Breast epithelium (tissue), 3 donors: ENCODE results near the gene MREG.

Source experiments
- POLR2AphosphoS5 ChIP-seq, 3 donors: sonication (generic); formaldehyde crosslinking; IDR thresholded peaks; one replicate each; pipeline ENCODE4 v1.6.1; 2017; ENCODE audit warnings: antibody characterized with exemption in 3 of 3
- TF ChIP-seq, protein P1 (sequence below), 3 donors: fragments of 450-650 bp; IDR thresholded peaks; one replicate each; pipeline ENCODE4 v1.5.1; 2016 to 2017; ENCODE audit warnings: antibody characterized with exemption in 3 of 3, mild to moderate bottlenecking in 3 of 3, moderate library complexity in 3 of 3

GRCh38 chr2:215966951-215967350, 46.4 kb downstream of the MREG start:
- TF ChIP-seq POLR2AphosphoS5 (IDR thresholded peaks at IDR 0.05), result no peak
- TF ChIP-seq, protein P1, sequence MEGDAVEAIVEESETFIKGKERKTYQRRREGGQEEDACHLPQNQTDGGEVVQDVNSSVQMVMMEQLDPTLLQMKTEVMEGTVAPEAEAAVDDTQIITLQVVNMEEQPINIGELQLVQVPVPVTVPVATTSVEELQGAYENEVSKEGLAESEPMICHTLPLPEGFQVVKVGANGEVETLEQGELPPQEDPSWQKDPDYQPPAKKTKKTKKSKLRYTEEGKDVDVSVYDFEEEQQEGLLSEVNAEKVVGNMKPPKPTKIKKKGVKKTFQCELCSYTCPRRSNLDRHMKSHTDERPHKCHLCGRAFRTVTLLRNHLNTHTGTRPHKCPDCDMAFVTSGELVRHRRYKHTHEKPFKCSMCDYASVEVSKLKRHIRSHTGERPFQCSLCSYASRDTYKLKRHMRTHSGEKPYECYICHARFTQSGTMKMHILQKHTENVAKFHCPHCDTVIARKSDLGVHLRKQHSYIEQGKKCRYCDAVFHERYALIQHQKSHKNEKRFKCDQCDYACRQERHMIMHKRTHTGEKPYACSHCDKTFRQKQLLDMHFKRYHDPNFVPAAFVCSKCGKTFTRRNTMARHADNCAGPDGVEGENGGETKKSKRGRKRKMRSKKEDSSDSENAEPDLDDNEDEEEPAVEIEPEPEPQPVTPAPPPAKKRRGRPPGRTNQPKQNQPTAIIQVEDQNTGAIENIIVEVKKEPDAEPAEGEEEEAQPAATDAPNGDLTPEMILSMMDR (IDR thresholded peaks at IDR 0.05), result no peak
